CD4-positive, alpha-beta T cell (primary cell): ENCODE results near the gene HDAC4. TPM values are rescaled to one million over a fixed set of nuclear protein-coding genes. Genes with fewer than 3 reads are reported as not detected.

Experiments
- ATAC-seq: fragments of 200-7000 bp; cut with Tn5 transposase; one replicate; pipeline ENCODE4 v1.10.0; 2022; ENCODE audit warnings: mild to moderate bottlenecking; ENCODE audit not compliant: poor library complexity
- CTCF ChIA-PET: fragments of 350-600 bp; sonication (Branson Sonifier 250); formaldehyde crosslinking; loops from one replicate; lab custom pipeline; 2021; ENCODE audit warnings: antibody characterized with exemption, inconsistent platforms; lab: Charles Lee
- POLR2A ChIA-PET: fragments of 350-600 bp; sonication (Branson Sonifier 250); formaldehyde crosslinking; loops from one replicate; lab custom pipeline; 2021; ENCODE audit warnings: antibody characterized with exemption, inconsistent platforms; lab: Charles Lee
- DNase-seq, 14 experiments: peaks; one replicate each; pipeline ENCODE4 v3.0.0-alpha.2; 2013 to 2020; ENCODE audit warnings: mixed read lengths in 2 of 14
- H3K27ac ChIP-seq, 2 donors: one replicate each; pipeline versions ENCODE4 v1.5.1 to v1.7.0; 2013; ENCODE audit warnings: low read length in 2 of 2, low read depth in 1 of 2, mild to moderate bottlenecking in 1 of 2
- H3K27me3 ChIP-seq, 2 experiments: 1 replicate in 1 of 2; 2 replicates in 1 of 2; pipeline versions ENCODE4 v1.6.1 to v1.7.0; 2013; ENCODE audit warnings: low read length in 2 of 2, control low read depth in 1 of 2, mild to moderate bottlenecking in 1 of 2, moderate library complexity in 1 of 2; ENCODE audit not compliant: insufficient read depth in 2 of 2, control insufficient read depth in 1 of 2
- H3K36me3 ChIP-seq: one replicate; pipeline ENCODE4 v1.6.1; 2013; ENCODE audit warnings: low read length, control low read depth; ENCODE audit not compliant: insufficient read depth
- H3K4me1 ChIP-seq: one replicate; pipeline ENCODE4 v1.6.1; 2013; ENCODE audit warnings: low read length, control low read depth; ENCODE audit not compliant: insufficient read depth
- H3K4me3 ChIP-seq: one replicate; pipeline ENCODE4 v1.5.1; 2013; ENCODE audit warnings: mild to moderate bottlenecking, low read length, moderate library complexity
- H3K9me3 ChIP-seq, 2 experiments: 1 replicate in 1 of 2; 2 replicates in 1 of 2; pipeline versions ENCODE4 v1.6.1 to v1.7.0; 2013; ENCODE audit warnings: low read length in 2 of 2, mild to moderate bottlenecking in 2 of 2, control low read depth in 1 of 2, moderate library complexity in 1 of 2; ENCODE audit not compliant: control insufficient read depth in 1 of 2, insufficient read depth in 1 of 2
- H3K27ac Mint-ChIP-seq: one replicate; pipeline ENCODE4 v1.8.0; 2020; ENCODE audit warnings: mixed read lengths
- H3K27me3 Mint-ChIP-seq: one replicate; pipeline ENCODE4 v1.8.0; 2021; ENCODE audit warnings: mixed read lengths
- H3K36me3 Mint-ChIP-seq: one replicate; pipeline ENCODE4 v1.8.0; 2021; ENCODE audit warnings: low read depth, mixed read lengths
- H3K4me1 Mint-ChIP-seq: one replicate; pipeline ENCODE4 v1.8.0; 2021; ENCODE audit warnings: low read depth, mixed read lengths
- H3K4me3 Mint-ChIP-seq: one replicate; pipeline ENCODE4 v1.8.0; 2020; ENCODE audit warnings: mild to moderate bottlenecking, mixed read lengths
- H3K9me3 Mint-ChIP-seq: one replicate; pipeline ENCODE4 v1.8.0; 2020; ENCODE audit warnings: mixed read lengths
- intact Hi-C, 2 experiments: fragments of 100-400 bp; cut with DNase I in 1 of 2; cut with micrococcal nuclease in 1 of 2; formaldehyde crosslinking; loops; one replicate each; pipeline versions ENCODE4 v1.15.1 to v1.9.0; 2023 to 2025; cut with DNase I, micrococcal nuclease
- total RNA-seq, 174 experiments: library from RNA in 2 of 174; stranded (reverse) in 2 of 174; gene quantifications; one replicate each; pipeline ENCODE4 v1.2.3 and lab custom pipeline; 2021 to 2026
- TF ChIP-seq, protein P1 (sequence below): fragments of 200-600 bp; IDR thresholded peaks from one replicate; pipeline ENCODE4 v1.8.0; 2022; ENCODE audit warnings: antibody characterized with exemption, mild to moderate bottlenecking

The HDAC4 gene
- total RNA-seq, 2 experiments from 2014 or later: 45.3 to 49.2 TPM

DNA sequence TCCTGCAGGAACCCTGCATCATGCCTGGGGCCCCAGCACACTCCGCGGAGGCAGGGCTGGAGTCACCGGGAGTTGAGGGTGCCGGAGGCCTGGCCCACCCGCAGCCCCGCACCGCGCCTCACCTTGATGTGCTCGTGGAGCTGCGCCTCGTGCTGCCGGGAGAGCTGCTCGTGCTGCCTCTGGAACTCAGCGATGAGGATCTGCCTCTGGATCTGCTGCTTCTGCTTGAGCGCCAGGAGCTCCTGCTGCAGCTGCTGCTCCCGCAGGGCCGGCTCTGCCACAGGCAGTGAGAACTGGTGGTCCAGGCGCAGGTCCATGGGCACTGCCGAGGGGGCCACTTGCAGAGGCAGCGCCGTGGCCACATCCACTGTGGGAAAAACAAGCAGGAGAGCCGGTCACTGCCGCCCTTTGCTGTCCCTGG, 211.1 kb downstream of the HDAC4 start:
- no peak overlapping the region for H3K27ac Mint-ChIP-seq
- DNase-seq: no peak

DNA sequence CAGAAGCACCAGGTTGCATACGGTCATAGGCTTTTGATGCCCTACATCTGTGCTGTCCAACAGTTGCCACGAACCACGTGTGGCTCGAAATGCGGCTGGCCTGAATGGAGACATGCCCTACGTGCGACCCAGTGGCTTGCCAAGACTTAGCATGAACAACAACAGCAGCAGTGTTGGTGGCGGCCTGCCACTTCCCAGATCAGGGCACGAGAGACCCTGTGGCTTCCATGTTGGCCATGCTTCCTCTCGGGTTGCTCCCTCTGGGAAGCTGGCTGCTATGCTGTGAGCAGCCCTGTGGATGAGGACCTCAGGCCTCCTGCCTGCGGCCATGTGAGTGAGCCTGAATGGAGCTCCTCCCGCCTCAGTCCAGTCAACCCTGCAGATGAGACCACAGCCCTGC, 212.3 kb downstream of the HDAC4 start:
- no peaks in the 10 kb centered on the region for H3K9me3 Mint-ChIP-seq
- no peak overlapping the region for H3K27ac ChIP-seq
- no peak overlapping the region for H3K4me3 Mint-ChIP-seq
- TF ChIP-seq, protein P1, sequence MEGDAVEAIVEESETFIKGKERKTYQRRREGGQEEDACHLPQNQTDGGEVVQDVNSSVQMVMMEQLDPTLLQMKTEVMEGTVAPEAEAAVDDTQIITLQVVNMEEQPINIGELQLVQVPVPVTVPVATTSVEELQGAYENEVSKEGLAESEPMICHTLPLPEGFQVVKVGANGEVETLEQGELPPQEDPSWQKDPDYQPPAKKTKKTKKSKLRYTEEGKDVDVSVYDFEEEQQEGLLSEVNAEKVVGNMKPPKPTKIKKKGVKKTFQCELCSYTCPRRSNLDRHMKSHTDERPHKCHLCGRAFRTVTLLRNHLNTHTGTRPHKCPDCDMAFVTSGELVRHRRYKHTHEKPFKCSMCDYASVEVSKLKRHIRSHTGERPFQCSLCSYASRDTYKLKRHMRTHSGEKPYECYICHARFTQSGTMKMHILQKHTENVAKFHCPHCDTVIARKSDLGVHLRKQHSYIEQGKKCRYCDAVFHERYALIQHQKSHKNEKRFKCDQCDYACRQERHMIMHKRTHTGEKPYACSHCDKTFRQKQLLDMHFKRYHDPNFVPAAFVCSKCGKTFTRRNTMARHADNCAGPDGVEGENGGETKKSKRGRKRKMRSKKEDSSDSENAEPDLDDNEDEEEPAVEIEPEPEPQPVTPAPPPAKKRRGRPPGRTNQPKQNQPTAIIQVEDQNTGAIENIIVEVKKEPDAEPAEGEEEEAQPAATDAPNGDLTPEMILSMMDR: no peak
- intact Hi-C loops: no loop called here
- no peak overlapping the region for H3K27ac Mint-ChIP-seq
- no peak overlapping the region for H3K4me3 ChIP-seq
- ATAC-seq: no peak
- no peaks in the 10 kb centered on the region for H3K27me3 ChIP-seq
- POLR2A ChIA-PET: no interaction called here
- CTCF ChIA-PET: no interaction called here
- no peaks in the 10 kb centered on the region for H3K27me3 Mint-ChIP-seq
- no peaks in the 10 kb centered on the region for H3K4me1 ChIP-seq
- H3K36me3 ChIP-seq: peaks cover 61% of the 10 kb centered on the region
- peaks cover 6% of the 10 kb centered on the region for H3K4me1 Mint-ChIP-seq
- DNase-seq: no peak
- peaks cover 80% of the 10 kb centered on the region for H3K36me3 Mint-ChIP-seq
- H3K9me3 ChIP-seq: peaks cover 6 to 18% of the 10 kb centered on the region in 2 experiments

More for the DNA sequence above, 211.1 kb downstream of the HDAC4 start:
- H3K4me3 ChIP-seq: no peak overlapping the region
- H3K9me3 Mint-ChIP-seq: no peaks in the 10 kb centered on the region
- H3K4me1 Mint-ChIP-seq: peaks cover 6% of the 10 kb centered on the region
- no peaks in the 10 kb centered on the region for H3K27me3 Mint-ChIP-seq
- peaks cover 79% of the 10 kb centered on the region for H3K36me3 Mint-ChIP-seq
- H3K27ac ChIP-seq: no peak overlapping the region
- TF ChIP-seq, protein P1: no peak
- no peaks in the 10 kb centered on the region for H3K27me3 ChIP-seq
- POLR2A ChIA-PET: no interaction called here
- no peak for ATAC-seq
- H3K4me3 Mint-ChIP-seq: no peak overlapping the region
- intact Hi-C loops: no loop called here
- CTCF ChIA-PET: no interaction called here
- peaks cover 6 to 18% of the 10 kb centered on the region in 2 experiments for H3K9me3 ChIP-seq
- peaks cover 56% of the 10 kb centered on the region for H3K36me3 ChIP-seq
- H3K4me1 ChIP-seq: no peaks in the 10 kb centered on the region

DNA sequence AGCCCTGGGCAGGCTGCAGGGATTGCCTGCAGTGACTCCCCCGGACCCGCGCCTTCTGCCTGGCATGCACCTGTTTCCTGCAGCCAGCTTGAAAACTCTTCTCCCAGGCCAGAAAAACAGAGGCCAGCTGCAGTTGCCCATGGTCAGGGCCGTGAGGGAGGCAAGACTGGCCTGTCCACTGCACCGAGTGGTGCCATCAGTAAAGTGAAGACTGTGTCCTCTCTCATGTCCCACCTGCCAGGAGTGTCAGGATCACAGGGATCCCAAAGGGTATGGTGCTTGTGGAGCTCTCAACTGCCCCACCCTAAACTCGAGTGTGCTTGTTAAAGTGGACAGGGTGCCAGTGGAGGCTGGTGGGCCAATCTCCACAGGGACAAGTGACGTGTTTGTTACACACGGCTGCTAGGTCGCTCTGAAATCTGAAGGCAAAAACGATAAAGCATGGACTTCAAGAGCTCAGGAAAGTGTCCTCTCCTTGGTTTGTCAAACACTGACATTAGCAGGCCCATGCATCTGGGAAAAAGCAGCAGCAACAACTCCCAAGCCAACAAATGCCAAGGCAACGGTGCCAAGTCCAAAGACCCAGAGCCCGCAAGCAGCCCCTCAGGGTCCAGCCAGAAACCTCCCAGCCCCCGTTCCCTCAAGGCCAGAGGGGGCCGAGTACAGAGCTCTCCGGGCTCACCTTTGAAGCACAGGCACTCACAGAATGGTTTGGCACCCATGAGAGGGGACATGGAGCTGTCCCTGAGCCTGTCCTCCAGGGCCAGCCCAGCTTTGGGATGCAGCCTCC, 213.2 kb downstream of the HDAC4 start:
- Mint-ChIP-seq H3K36me3 (peaks cover 85% of the 10 kb centered on the region), H3K9me3 (no peaks in the 10 kb centered on the region), H3K27ac (no peak overlapping the region), H3K4me3 (no peak overlapping the region), H3K27me3 (no peaks in the 10 kb centered on the region), H3K4me1 (peaks cover 3% of the 10 kb centered on the region)
- Histone ChIP-seq H3K36me3 (peaks cover 63% of the 10 kb centered on the region), H3K4me1 (no peaks in the 10 kb centered on the region), H3K27me3 (no peaks in the 10 kb centered on the region), H3K9me3 (peaks cover 6 to 18% of the 10 kb centered on the region in 2 experiments), H3K4me3 (no peak overlapping the region), H3K27ac (no peak overlapping the region)
- ATAC-seq (no peak), DNase-seq (no peak)
- intact Hi-C loops: no loop called here
- POLR2A ChIA-PET: interaction anchor here (0.6 kb wide), 1 partner anchor 45 kb away, joined by 4 read pairs; no protein-coding TSS in a partner anchor
- CTCF ChIA-PET: no interaction called here
- TF ChIP-seq, protein P1: no peak
